ENCODE data around the gene XCR1. TPM values are rescaled to one million over a fixed set of nuclear protein-coding genes. Genes with fewer than 3 reads are reported as not detected.

The XCR1 gene
- total RNA-seq, 2 experiments from 2014 or later: not detected

DNA sequence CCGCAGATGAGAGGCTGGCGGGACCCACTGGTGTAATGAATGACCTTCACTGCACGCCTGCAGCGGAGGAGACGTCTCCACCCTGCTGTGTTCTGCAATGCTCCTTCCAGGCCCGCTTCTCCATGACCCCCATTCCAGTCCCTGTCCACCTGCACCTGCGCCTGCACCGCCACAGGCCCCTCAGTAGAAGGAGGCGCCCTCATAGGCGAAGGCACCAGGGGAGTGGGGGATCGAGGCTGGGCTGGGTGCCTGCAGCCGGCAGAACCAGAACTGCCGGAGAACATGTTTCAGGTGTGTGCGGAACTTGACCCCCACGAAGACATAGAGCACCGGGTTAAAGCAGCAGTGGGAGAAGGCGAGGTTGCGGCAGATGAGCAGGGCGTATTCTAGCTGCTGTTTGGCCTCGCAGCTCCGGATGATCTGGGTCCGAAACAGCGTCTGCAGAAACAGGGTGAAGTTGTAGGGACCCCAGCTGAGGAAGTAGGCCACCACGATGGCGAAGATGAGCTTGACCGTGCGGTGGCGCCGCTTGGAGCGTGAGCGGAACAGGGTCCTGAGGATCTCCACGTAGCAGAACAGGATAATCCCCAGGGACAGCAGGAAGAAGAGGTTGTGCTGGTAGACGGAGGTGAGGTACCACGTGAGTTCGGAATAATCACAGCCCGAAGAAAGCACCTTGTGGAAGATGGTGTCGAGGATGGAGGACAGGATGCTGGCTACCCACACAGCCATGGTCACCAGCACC lies 6.3 kb downstream of the XCR1 start:
- no peak for DNase-seq (ENCODE audit: low spot score)
- BruUV-seq (replicated peaks): no TSS peak
- intact Hi-C loops (cut with micrococcal nuclease; ENCODE audit: unreplicated experiment): no loop called here
- CTCF ChIA-PET (ENCODE audit: unreplicated experiment): no interaction called here
- no peak overlapping the region for H3K4me3 ChIP-seq (ENCODE audit: low read depth, low read length, poor library complexity, severe bottlenecking)
- H2AFZ ChIP-seq (ENCODE audit: low read length): no peak overlapping the region
- H3K79me2 ChIP-seq (ENCODE audit: insufficient read depth, low read depth, low read length): no peaks in the 10 kb centered on the region
- H3K4me1 ChIP-seq (ENCODE audit: insufficient read depth, low read length, poor library complexity, severe bottlenecking): no peaks in the 10 kb centered on the region
- POLR2A ChIA-PET: no interaction called here
- no peak for TF ChIP-seq CTCF (conservative IDR thresholded peaks at IDR 0.05; ENCODE audit: low read length)
- no peak for TF ChIP-seq EZH2phosphoT487 (IDR thresholded peaks at IDR 0.05; ENCODE audit: borderline replicate concordance, low read depth, low read length)
- no peaks in the 10 kb centered on the region for H4K20me1 ChIP-seq (ENCODE audit: insufficient read depth, low read length)
- no peaks in the 10 kb centered on the region for H3K9me2 ChIP-seq (ENCODE audit: insufficient read depth, low read length)
- no peaks in the 10 kb centered on the region for H3K9me3 ChIP-seq (ENCODE audit: low read length)
- no peak overlapping the region for H3K4me2 ChIP-seq (ENCODE audit: low read length)
- no peak overlapping the region for H3K27ac ChIP-seq (ENCODE audit: low read depth, low read length, poor library complexity, severe bottlenecking)
- no peaks in the 10 kb centered on the region for H3K36me3 ChIP-seq (ENCODE audit: insufficient read depth, low read length)

DNA sequence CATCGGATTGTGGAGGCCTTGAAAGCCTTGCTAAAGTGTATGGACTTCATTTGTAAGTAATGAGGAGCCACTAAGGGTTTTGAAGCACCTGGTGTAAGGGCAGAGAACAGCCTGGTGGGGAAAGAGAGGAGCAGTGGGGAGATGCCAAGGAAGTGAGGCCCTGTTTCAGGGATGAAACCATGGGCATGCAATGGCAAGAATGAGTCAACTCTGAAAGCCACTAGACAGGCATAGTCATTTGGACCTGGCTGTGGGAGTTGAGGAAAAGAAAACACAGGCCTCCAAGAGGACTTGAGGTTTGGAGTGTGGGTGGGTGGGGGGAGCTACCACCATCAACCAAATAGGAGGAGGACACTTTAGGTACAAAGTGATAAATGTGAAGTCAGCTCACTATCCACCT lies 7.6 kb downstream of the XCR1 start:
- Histone ChIP-seq H3K79me2 (ENCODE audit: insufficient read depth, low read depth, low read length) (no peaks in the 10 kb centered on the region), H3K27ac (ENCODE audit: low read depth, low read length, poor library complexity, severe bottlenecking) (no peak overlapping the region), H3K36me3 (ENCODE audit: insufficient read depth, low read length) (no peaks in the 10 kb centered on the region), H3K9me2 (ENCODE audit: insufficient read depth, low read length) (no peaks in the 10 kb centered on the region), H3K4me3 (ENCODE audit: low read depth, low read length, poor library complexity, severe bottlenecking) (no peak overlapping the region), H3K4me1 (ENCODE audit: insufficient read depth, low read length, poor library complexity, severe bottlenecking) (no peaks in the 10 kb centered on the region), H2AFZ (ENCODE audit: low read length) (no peak overlapping the region), H3K4me2 (ENCODE audit: low read length) (no peak overlapping the region), H3K9me3 (ENCODE audit: low read length) (no peaks in the 10 kb centered on the region), H4K20me1 (ENCODE audit: insufficient read depth, low read length) (no peaks in the 10 kb centered on the region)
- ChIA-PET CTCF (ENCODE audit: unreplicated experiment) (interaction anchor here (0.6 kb wide), 1 partner anchor 1026 kb away, joined by 4 read pairs; no protein-coding TSS in a partner anchor), POLR2A (no interaction called here)
- intact Hi-C loops (cut with micrococcal nuclease; ENCODE audit: unreplicated experiment): no loop called here
- TF ChIP-seq CTCF (conservative IDR thresholded peaks at IDR 0.05; ENCODE audit: low read length) (no peak), EZH2phosphoT487 (IDR thresholded peaks at IDR 0.05; ENCODE audit: borderline replicate concordance, low read depth, low read length) (no peak)
- BruUV-seq (replicated peaks): no TSS peak
- DNase-seq (ENCODE audit: low spot score): no peak

DNA sequence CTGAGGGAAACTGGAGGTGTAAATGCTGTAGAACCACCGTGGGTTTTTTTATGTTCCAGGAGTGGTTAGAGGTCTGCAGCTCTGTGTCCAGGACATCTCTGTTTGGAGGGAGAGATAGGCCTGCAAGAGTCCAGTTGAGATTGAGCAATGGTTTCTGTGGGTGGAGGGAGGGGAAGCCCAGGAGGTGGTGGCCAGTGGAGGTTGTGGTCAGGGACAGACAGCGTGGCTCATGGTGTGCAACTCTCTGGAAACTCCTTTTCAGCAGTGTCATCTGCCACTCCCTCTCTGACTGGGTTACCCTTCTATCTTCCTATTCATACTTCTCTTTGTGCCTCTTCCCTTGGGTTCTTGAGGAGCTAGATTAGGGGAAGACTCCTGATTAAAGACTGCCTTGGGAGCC lies 9.6 kb downstream of the XCR1 start:
- no TSS peak for BruUV-seq (replicated peaks)
- intact Hi-C loops (cut with micrococcal nuclease; ENCODE audit: unreplicated experiment): no loop called here
- Histone ChIP-seq H3K79me2 (ENCODE audit: insufficient read depth, low read depth, low read length) (no peaks in the 10 kb centered on the region), H3K9me2 (ENCODE audit: insufficient read depth, low read length) (no peaks in the 10 kb centered on the region), H3K4me1 (ENCODE audit: insufficient read depth, low read length, poor library complexity, severe bottlenecking) (no peaks in the 10 kb centered on the region), H3K9me3 (ENCODE audit: low read length) (no peaks in the 10 kb centered on the region), H3K4me3 (ENCODE audit: low read depth, low read length, poor library complexity, severe bottlenecking) (no peak overlapping the region), H3K27ac (ENCODE audit: low read depth, low read length, poor library complexity, severe bottlenecking) (no peak overlapping the region), H4K20me1 (ENCODE audit: insufficient read depth, low read length) (no peaks in the 10 kb centered on the region), H3K4me2 (ENCODE audit: low read length) (no peak overlapping the region), H2AFZ (ENCODE audit: low read length) (no peak overlapping the region), H3K36me3 (ENCODE audit: insufficient read depth, low read length) (no peaks in the 10 kb centered on the region)
- ChIA-PET CTCF (ENCODE audit: unreplicated experiment) (no interaction called here), POLR2A (no interaction called here)
- DNase-seq (ENCODE audit: low spot score): no peak
- TF ChIP-seq CTCF (conservative IDR thresholded peaks at IDR 0.05; ENCODE audit: low read length): no peak
- TF ChIP-seq EZH2phosphoT487 (IDR thresholded peaks at IDR 0.05; ENCODE audit: borderline replicate concordance, low read depth, low read length): no peak
